HepG2 (cell line): ENCODE results near the gene ESRRG. TPM values are rescaled to one million over a fixed set of nuclear protein-coding genes. Genes with fewer than 3 reads are reported as not detected.

Source experiments
- ATAC-seq: fragments of 200-7000 bp; cut with Tn5 transposase; 3 replicates; pipeline ENCODE4 v1.9.1; 2020; ENCODE audit warnings: mild to moderate bottlenecking, moderate library complexity
- BruUV-seq: library from RNA; stranded (reverse); fragments of 400-500 nt; replicated peaks from 2 replicates; lab custom pipeline; 2021; lab: Mats Ljungman, UMichigan
- CTCF ChIA-PET: fragments of 300-600 bp; formaldehyde crosslinking; extraction: SDS; loops from one replicate; lab custom pipeline; 2021; ENCODE audit warnings: low total read pairs, inconsistent platforms, low intra/inter-chr PET ratio; lab: Yijun Ruan, JAX
- POLR2A ChIA-PET: fragments of 350-600 bp; sonication (Branson Sonifier 250); formaldehyde crosslinking; loops from one replicate; lab custom pipeline; 2020; ENCODE audit warnings: antibody characterized with exemption, inconsistent platforms; lab: Yijun Ruan, JAX
- DNase-seq: peaks from one replicate; pipeline ENCODE4 v3.0.0-alpha.2; 2015; ENCODE audit warnings: low spot score
- FAIRE-seq: peaks from 3 replicates; lab custom pipeline; 2011; peaks lifted over from hg19 to GRCh38; lab: Jason Lieb, UNC
- H2AFZ ChIP-seq: one replicate; pipeline ENCODE4 v1.6.1; 2011; ENCODE audit warnings: low read length, inconsistent platforms
- H3K27ac ChIP-seq: fragments of 300-600 bp; 3 replicates; pipeline ENCODE4 v1.8.0; 2011; ENCODE audit warnings: mixed run types, mild to moderate bottlenecking, mixed read lengths, low read length, inconsistent platforms; ENCODE audit not compliant: insufficient read depth; ENCODE audit errors: extremely low read length
- H3K27me3 ChIP-seq, 2 experiments: fragments of 200-600 bp in 1 of 2; 2 replicates in 1 of 2; 3 replicates in 1 of 2; pipeline versions ENCODE4 v1.6.0 to v1.8.0; 2011; ENCODE audit warnings: low read length in 2 of 2, mild to moderate bottlenecking in 2 of 2, moderate library complexity in 2 of 2, inconsistent platforms in 1 of 2; ENCODE audit not compliant: insufficient read depth in 2 of 2, control insufficient read depth in 1 of 2
- H3K36me3 ChIP-seq, 2 experiments: fragments of 200-600 bp in 1 of 2; replicated peaks in 1 of 2; 2 replicates in 1 of 2; 3 replicates in 1 of 2; pipeline versions ENCODE4 v1.5.1 to v1.8.0; 2011; ENCODE audit warnings: low read length in 2 of 2, inconsistent platforms in 1 of 2; ENCODE audit not compliant: insufficient read depth in 2 of 2, control insufficient read depth in 1 of 2
- H3K4me1 ChIP-seq: 2 replicates; pipeline ENCODE4 v1.5.1; 2012; ENCODE audit warnings: low read length, inconsistent platforms; ENCODE audit not compliant: insufficient read depth
- H3K4me2 ChIP-seq: 2 replicates; pipeline ENCODE4 v1.6.0; 2011; ENCODE audit warnings: low read depth, low read length, inconsistent platforms
- H3K4me3 ChIP-seq, 3 experiments: fragments of 200-600 bp in 1 of 3; sonication (generic), shearing (Covaris generic) in 1 of 3; replicated peaks in 1 of 3; 2 replicates each; pipeline ENCODE4 v1.5.1; 2011 to 2016; ENCODE audit warnings: low read length in 3 of 3, inconsistent platforms in 2 of 3, low read depth in 2 of 3, mild to moderate bottlenecking in 2 of 3, control low read depth in 1 of 3, mixed read lengths in 1 of 3; ENCODE audit not compliant: insufficient read depth in 1 of 3
- H3K79me2 ChIP-seq: one replicate; pipeline ENCODE4 v1.6.1; 2011; ENCODE audit warnings: low read length, inconsistent platforms; ENCODE audit not compliant: insufficient read depth
- H3K9ac ChIP-seq: 2 replicates; pipeline ENCODE4 v1.6.0; 2011; ENCODE audit warnings: mild to moderate bottlenecking, low read depth, low read length, inconsistent platforms; ENCODE audit not compliant: insufficient read depth
- H3K9me3 ChIP-seq: 2 replicates; pipeline ENCODE4 v1.5.1; 2012; ENCODE audit warnings: mild to moderate bottlenecking, low read length
- H4K20me1 ChIP-seq: 2 replicates; pipeline ENCODE4 v1.6.0; 2011; ENCODE audit warnings: inconsistent platforms, mild to moderate bottlenecking, low read length, moderate library complexity; ENCODE audit not compliant: insufficient read depth
- ARHGAP35 ChIP-seq: sonication (generic); formaldehyde crosslinking; IDR thresholded peaks from 2 replicates; pipeline ENCODE4 v1.9.0; 2022; ENCODE audit warnings: mild to moderate bottlenecking, inconsistent platforms, moderate library complexity, missing genetic modification reagents, borderline replicate concordance
- GABPB1 ChIP-seq: IDR thresholded peaks from 2 replicates; pipeline ENCODE4 v1.6.1; 2016; ENCODE audit warnings: mild to moderate bottlenecking, missing genetic modification reagents, moderate library complexity, missing compliant biosample characterization
- PAX8 ChIP-seq: sonication (generic); formaldehyde crosslinking; IDR thresholded peaks from 2 replicates; pipeline ENCODE4 v1.8.0; 2022; ENCODE audit warnings: mild to moderate bottlenecking, missing genetic modification reagents, borderline replicate concordance
- PHF21A ChIP-seq: sonication (generic); formaldehyde crosslinking; IDR thresholded peaks from 2 replicates; pipeline ENCODE4 v1.5.0; 2020; ENCODE audit warnings: mild to moderate bottlenecking, missing genetic modification reagents
- RNF2 ChIP-seq: fragments of 450-650 bp; conservative IDR thresholded peaks from 2 replicates; pipeline ENCODE4 v1.6.1; 2016; ENCODE audit warnings: low read depth
- SAP130 ChIP-seq: IDR thresholded peaks from 2 replicates; pipeline ENCODE4 v1.6.1; 2016; ENCODE audit warnings: low read depth
- UBTF ChIP-seq: sonication (generic); formaldehyde crosslinking; IDR thresholded peaks from 2 replicates; pipeline ENCODE4 v1.4.0; 2020; ENCODE audit warnings: mild to moderate bottlenecking, missing genetic modification reagents
- ZNF253 ChIP-seq: sonication (generic); formaldehyde crosslinking; IDR thresholded peaks from 2 replicates; pipeline ENCODE4 v1.8.0; 2022; ENCODE audit warnings: mild to moderate bottlenecking, missing genetic modification reagents, borderline replicate concordance
- ZNF326 ChIP-seq: sonication (generic); formaldehyde crosslinking; IDR thresholded peaks from 2 replicates; pipeline ENCODE4 v1.4.0; 2020; ENCODE audit warnings: missing genetic modification reagents, borderline replicate concordance
- ZNF546 ChIP-seq: sonication (generic); formaldehyde crosslinking; conservative IDR thresholded peaks from 2 replicates; pipeline ENCODE4 v1.8.1; 2023; ENCODE audit warnings: mild to moderate bottlenecking, missing genetic modification reagents
- ZNF83 ChIP-seq: sonication (generic); formaldehyde crosslinking; IDR thresholded peaks from 2 replicates; pipeline ENCODE4 v1.4.0; 2020; ENCODE audit warnings: missing genetic modification reagents, mild to moderate bottlenecking, borderline replicate concordance
- WGBS: methylation state at CpG from one replicate; pipeline ENCODE4 v1.1.6; 2017; ENCODE audit warnings: low lambda C conversion rate; 5-methylcytosine and 5-hydroxymethylcytosine counted together
- in situ Hi-C: cut with HindIII; loops from 2 replicates; pipeline ENCODE4 v1.10.0; 2017; ENCODE audit warnings: low pct_unique_long_range_greater_than_20kb; ENCODE audit not compliant: extremely low pct_ligation_motif_present
- intact Hi-C: fragments of 100-400 bp; cut with micrococcal nuclease; formaldehyde crosslinking; loops from one replicate; pipeline ENCODE4 v1.10.0; 2022; ENCODE audit not compliant: unreplicated experiment
- polyA plus RNA-seq, 8 experiments: library from polyadenylated mRNA; depleted of rRNA in 3 of 8; stranded (reverse) in 7 of 8; unstranded in 1 of 8; fragments of >200 nt; fragmentation: Illumina TruSeq in 4 of 8; extraction: Trizol in 4 of 8; gene quantifications; 2 replicates each; pipeline versions ENCODE4 v1.2.1 to v1.2.3, GENCODE V29; 2011 to 2016; ENCODE audit warnings: low read depth in 4 of 8, missing spikeins in 1 of 8, mixed read lengths in 1 of 8; ENCODE audit not compliant: insufficient read depth in 1 of 8
- total RNA-seq, 5 experiments: library from RNA; depleted of rRNA; stranded (reverse); fragments of >200 nt; fragmentation: Illumina TruSeq; extraction: Trizol; gene quantifications; 2 replicates each; pipeline ENCODE4 v1.2.3, GENCODE V29; 2016; ENCODE audit warnings: low read depth in 1 of 5

Gene ESRRG
- total and polyA plus RNA-seq, 2 of the 13 experiments (the other 11 are each of a cell fraction or from before 2014, with no cell fraction given), result not detected

- WGBS, result 10% methylated on average over 3 of the region's 3 CpGs
- Histone ChIP-seq H4K20me1 (no peaks in the 10 kb centered on the region), H3K27ac (no peak overlapping the region), H3K4me2 (no peak overlapping the region), H3K79me2 (no peaks in the 10 kb centered on the region), H3K36me3 (no peaks in the 10 kb centered on the region), H2AFZ (no peak overlapping the region), H3K27me3 (no peaks in the 10 kb centered on the region), H3K9ac (no peak overlapping the region), H3K4me1 (no peaks in the 10 kb centered on the region), H3K9me3 (no peaks in the 10 kb centered on the region), H3K4me3 (no peak overlapping the region)
- FAIRE-seq (no peak), DNase-seq (no peak), ATAC-seq (no peak)
- BruUV-seq, result no TSS peak
- in situ Hi-C loops (no loop called here), intact Hi-C loops (no loop called here)
- no peak for TF ChIP-seq ZNF253 (CRISPR knock-in tag)
- TF ChIP-seq GABPB1 (CRISPR knock-in tag), result no peak
- no peak for TF ChIP-seq PHF21A (CRISPR knock-in tag)
- no peak for TF ChIP-seq ZNF546
- TF ChIP-seq UBTF, result no peak
- TF ChIP-seq SAP130 (CRISPR knock-in tag), result no peak
- TF ChIP-seq RNF2, result no peak
- TF ChIP-seq ZNF326 (CRISPR knock-in tag), result no peak
- no peak for TF ChIP-seq ZNF83 (CRISPR knock-in tag)
- no peak for TF ChIP-seq ARHGAP35 (CRISPR knock-in tag)
- TF ChIP-seq PAX8 (CRISPR knock-in tag), result no peak
- POLR2A ChIA-PET, result no interaction called here
- CTCF ChIA-PET, result no interaction called here
These were observed 240.6 kb downstream of the ESRRG start for GRCh38 chr1:216482620-216483019.
